Activated CD4-positive, alpha-beta T cell treated with anti-CD3 and anti-CD28 coated beads for 1 hour (primary cell): ENCODE results near the gene LAMB1.
"Not testable (repeated sequence)": the region's sequence is repeated elsewhere in the genome, so short reads cannot be mapped to it uniquely, and the experiment has no call there.

Source experiments
- DNase-seq: peaks from one replicate; pipeline ENCODE4 v3.0.0-alpha.2; 2020

The LAMB1 gene

DNA sequence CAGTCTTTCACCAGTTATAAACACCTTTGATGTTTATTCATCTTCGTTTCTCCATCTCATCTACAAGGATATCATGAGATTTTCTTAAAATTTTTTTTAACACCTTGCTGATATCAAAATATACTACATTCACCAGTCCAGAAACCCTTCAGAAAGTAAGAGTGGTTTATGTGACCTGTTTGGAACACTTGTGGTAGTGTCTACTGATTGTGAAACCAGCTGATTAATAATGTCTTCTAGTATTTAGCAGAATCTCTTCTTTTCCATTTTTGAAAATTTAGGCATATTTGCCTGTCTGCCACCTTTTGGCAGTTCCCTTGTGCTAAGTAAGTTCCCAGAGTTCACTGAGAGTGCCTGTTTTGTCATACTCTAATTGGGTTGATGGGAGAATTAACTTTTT lies 93.5 kb downstream of the LAMB1 start:
- DNase-seq, result no peak

GRCh38 chr7:107907790-107908189 lies 95.2 kb downstream of the LAMB1 start:
- DNase-seq, result no peak

DNA sequence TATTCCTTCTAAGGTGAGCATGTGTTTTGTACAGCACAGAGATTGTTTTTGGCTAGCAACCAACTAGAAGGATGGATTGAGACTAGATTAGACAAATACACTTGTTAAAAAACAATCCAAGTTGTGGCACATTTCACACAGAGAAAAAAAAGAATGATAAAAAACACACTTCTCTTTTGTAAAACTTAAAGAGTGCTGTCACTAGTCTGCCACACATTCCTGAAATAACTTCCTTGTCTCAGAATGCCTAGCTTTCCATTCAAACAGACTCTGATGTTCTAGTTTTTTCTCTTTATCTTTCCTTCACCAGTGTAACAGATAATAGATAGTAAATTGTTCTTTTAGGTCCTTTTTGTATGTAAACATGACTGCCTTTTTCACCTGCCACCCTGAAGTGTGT lies 100.6 kb downstream of the LAMB1 start:
- DNase-seq, result no peak

GRCh38 chr7:107900496-107901015 lies 102.4 kb downstream of the LAMB1 start:
- no peak for DNase-seq

DNA sequence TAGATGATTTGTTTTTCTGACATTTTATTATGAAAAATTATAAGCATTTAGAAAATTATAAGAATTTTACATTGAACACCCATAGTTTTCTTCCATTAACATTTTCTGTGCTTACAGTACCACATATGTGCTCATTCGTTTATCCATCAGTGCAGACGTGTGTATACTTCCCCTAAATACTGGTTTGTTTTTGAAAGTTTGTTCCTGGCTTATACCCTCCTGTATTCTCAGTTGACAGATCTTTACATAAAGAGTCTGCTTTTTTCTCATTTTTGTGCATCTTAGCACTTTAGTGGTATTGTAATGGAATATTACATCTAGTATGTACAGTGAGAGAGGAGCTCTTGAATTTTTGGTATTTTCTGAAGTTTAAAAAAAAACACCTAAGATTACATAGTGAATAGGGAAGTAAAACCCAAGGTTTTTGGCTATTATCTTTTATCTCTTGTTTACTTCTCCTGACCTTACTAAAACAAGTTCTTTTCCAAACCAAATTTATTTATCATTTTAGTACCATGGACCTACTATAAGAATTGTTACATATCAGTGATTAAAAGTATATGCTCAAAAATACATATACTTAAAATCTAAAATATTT lies 103.9 kb downstream of the LAMB1 start:
- no peak for DNase-seq

DNA sequence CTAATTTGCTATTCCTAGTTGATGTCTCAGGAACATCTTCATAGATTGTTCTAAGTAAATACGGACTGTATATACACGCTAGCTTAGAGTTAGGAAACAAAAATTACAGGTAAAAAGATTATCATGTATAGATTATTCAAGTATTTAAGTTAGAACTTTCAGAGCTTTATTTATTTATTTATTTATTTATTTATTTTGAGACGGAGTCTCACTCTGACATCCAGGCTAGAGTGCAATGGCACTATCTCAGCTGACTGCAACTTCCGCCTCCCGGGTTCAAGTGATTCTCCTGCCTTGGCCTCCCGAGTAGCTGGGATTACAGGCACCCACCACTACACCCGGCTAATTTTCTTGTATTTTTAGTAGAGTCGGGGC lies 110.6 kb downstream of the LAMB1 start:
- DNase-seq, result not testable (repeated sequence)

- no peak for DNase-seq
Observed at GRCh38 chr7:107891636-107892366, 111.2 kb downstream of the LAMB1 start.

DNA sequence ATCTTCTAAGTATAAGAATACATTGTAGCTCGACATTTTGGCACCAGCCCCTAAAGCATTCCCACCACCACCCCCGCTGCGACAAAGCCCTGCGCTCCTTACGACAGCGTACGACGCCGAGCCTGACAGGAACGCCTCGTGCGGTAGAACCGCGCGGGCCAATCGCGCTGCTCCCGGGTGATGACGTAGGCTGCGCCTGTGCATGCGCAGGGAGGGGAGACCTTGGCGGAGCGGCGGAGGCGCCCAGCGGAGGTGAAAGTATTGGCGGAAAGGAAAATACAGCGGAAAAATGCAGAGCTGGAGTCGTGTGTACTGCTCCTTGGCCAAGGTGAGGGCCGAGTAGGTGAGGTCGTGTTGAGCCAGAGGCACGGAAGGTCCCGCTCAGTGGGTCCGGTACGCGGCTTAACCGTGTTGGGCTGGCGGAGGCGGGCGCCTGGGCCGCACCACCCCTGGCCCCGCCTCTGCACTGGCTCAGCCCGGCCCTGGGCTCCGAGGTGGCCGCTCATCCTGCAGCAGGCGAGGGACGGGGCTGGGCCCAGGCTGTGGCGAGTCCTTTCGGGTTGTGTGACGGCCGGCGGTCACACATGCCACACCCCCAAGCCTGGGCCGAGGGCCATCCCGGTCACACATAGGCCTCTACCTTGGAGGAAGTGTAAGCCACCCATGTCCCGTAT lies 111.9 kb downstream of the LAMB1 start, which contains the start of gene DLD:
Gene DLD, plus strand, starts transcription at position 222 of the 674 bp plus-strand sequence. Its CDS starts 68 bp downstream, at position 290.
- DNase-seq, result peak; percentile 88

- DNase-seq, result no peak
Observed at GRCh38 chr7:107890493-107890961, 112.4 kb downstream of the LAMB1 start.

- no peak for DNase-seq
Observed at GRCh38 chr7:107889992-107890391, 113.0 kb downstream of the LAMB1 start.

DNA sequence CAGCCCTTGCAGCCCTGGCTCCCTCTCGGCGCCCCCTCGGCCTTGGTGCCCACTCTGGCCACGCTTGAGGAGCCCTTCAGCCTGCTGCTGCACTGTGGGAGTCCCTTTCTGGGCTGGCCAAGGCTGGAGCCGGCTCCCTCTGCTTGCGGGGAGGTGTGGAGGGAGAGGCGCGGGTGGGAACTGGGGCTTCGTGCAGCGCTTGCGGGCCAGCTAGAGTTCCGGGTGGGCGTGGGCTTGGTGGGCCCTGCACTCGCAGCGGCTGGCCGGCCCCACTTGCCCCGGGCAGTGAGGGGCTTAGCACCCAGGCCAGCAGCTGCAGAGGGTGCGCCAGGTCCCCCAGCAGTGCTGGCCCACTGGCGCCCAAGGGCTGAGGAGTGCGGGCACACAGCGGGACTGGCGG lies 115.1 kb downstream of the LAMB1 start:
- DNase-seq, result not testable (repeated sequence)

- DNase-seq, result no peak
Observed at GRCh38 chr7:107884066-107884818, 118.7 kb downstream of the LAMB1 start.

DNA sequence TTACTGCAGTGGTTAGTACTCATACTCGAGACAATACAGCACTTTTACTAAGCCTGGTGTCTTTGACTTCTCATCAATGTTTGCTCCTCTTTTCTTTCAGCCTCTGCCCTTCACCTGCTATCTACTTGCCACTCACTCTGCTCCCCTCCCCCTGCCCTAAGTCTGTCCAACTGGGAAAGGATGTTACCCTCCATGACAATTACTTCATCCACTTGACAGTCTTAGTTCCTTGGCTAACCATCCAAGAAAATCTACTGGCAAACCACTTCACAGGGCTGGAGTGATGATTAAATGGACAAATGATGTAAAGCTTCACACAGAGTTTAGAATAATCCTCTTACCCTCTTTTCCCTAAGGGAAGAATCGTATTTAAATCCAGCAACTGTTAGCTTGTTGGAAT lies 120.2 kb downstream of the LAMB1 start:
- DNase-seq, result no peak

GRCh38 chr7:107879400-107880035 lies 123.4 kb downstream of the LAMB1 start:
- DNase-seq, result no peak

GRCh38 chr7:107878636-107879035 lies 124.3 kb downstream of the LAMB1 start:
- DNase-seq, result no peak

DNA sequence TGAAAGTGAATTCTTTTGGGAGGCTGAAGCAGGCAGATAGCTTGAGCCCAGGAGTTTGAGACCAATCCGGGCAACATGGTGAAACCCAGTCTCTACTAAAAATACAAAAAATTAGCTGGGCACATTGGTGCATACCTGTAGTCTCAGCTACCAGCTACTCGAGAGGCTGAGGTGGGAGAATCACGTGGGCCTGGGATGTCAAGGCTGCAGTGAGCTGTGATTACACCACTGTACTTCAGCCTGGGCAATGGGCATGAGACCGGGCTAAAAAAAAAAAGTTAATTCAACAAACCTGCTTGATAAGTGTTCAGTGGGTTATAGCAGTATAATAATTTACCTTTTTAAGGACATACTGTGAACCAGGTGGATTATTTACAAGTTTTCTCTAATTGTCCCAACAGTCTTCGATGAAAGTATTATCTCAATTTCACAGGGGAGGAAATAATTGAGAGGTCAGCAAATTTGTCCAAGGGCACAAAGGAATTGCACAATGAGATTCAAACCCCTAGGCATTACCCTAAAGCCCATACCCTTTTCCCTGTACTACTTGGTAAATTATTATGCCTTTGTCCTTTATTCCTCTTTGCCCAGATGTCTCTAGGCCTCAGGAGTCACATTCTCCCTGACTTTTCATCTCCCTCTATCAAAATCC lies 125.1 kb downstream of the LAMB1 start:
- no peak for DNase-seq

DNA sequence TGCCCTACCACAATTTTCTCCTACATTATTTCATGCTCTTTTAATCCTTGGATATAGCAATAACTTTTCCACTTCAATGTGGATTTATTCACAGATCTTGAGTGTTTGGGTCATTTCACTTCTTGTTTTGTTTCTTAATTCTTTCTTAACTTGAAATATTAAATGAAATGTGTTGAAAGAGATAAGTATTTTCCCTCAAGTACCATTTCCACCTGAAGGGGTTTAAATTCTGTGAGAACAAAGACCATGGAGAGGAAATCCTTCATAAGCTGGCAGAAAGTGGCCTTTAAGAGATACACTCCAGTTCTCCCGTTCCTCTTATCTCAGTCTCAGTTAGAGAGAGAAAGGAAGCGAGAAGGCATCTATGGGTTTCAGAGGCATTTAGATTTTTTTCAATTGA lies 126.0 kb downstream of the LAMB1 start:
- no peak for DNase-seq

- DNase-seq, result no peak
Observed at GRCh38 chr7:107874605-107875446, 128.1 kb downstream of the LAMB1 start.

- no peak for DNase-seq
Observed at GRCh38 chr7:107874111-107874510, 128.8 kb downstream of the LAMB1 start.
